Mucosa of stomach (tissue), 1 donor: ENCODE measurements around the gene SNRPD1.
"Not testable (repeated sequence)": the region's sequence is repeated elsewhere in the genome, so short reads cannot be mapped to it uniquely, and the experiment has no call there.

Experiments used
- H3K27me3 ChIP-seq: one replicate; pipeline ENCODE4 v1.7.0; 2013; ENCODE audit warnings: mild to moderate bottlenecking, low read length; ENCODE audit not compliant: control insufficient read depth, insufficient read depth
- H3K36me3 ChIP-seq: one replicate; pipeline ENCODE4 v1.7.0; 2013; ENCODE audit warnings: low read length; ENCODE audit not compliant: control insufficient read depth, insufficient read depth
- H3K4me1 ChIP-seq: one replicate; pipeline ENCODE4 v1.7.0; 2013; ENCODE audit warnings: mild to moderate bottlenecking, low read length; ENCODE audit not compliant: control insufficient read depth, insufficient read depth
- H3K4me3 ChIP-seq: one replicate; pipeline ENCODE4 v1.7.0; 2013; ENCODE audit warnings: low read length
- H3K9ac ChIP-seq: one replicate; pipeline ENCODE4 v1.7.0; 2013; ENCODE audit warnings: mild to moderate bottlenecking, low read length, moderate library complexity
- H3K9me3 ChIP-seq: one replicate; pipeline ENCODE4 v1.7.0; 2013; ENCODE audit warnings: mild to moderate bottlenecking, low read length, moderate library complexity; ENCODE audit not compliant: control insufficient read depth
- donor health status: Pancreatic carcinoma.

The SNRPD1 gene

GRCh38 chr18:21652073-21652472, 40.0 kb downstream of the SNRPD1 start:
- H3K9ac ChIP-seq, result no peak overlapping the region
- no peaks in the 10 kb centered on the region for H3K9me3 ChIP-seq
- no peak overlapping the region for H3K4me3 ChIP-seq
- no peaks in the 10 kb centered on the region for H3K36me3 ChIP-seq
- H3K4me1 ChIP-seq, result no peaks in the 10 kb centered on the region
- no peaks in the 10 kb centered on the region for H3K27me3 ChIP-seq

DNA sequence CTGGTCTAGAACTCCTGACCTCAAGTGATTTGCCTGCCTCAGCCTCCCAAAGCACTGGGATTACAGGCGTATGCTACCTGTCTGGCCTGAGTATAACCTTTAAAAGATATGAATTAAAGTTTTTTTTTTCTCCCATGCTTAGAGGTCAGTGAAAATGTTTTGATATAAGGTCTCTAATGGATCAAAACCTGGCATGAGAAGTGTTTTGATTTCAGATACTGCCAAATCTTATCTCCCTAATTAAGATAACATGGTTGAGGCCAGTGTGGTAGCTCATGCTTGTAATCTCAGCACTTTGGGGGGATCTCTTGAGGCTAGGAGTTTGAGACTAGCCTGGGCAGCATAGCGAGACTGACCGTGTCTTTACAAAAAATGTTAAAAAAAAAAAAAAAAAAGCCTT, 41.2 kb downstream of the SNRPD1 start:
- no peak overlapping the region for H3K9ac ChIP-seq
- no peaks in the 10 kb centered on the region for H3K27me3 ChIP-seq
- H3K4me1 ChIP-seq, result no peaks in the 10 kb centered on the region
- no peaks in the 10 kb centered on the region for H3K36me3 ChIP-seq
- H3K4me3 ChIP-seq, result no peak overlapping the region
- no peaks in the 10 kb centered on the region for H3K9me3 ChIP-seq

GRCh38 chr18:21656402-21656801, 44.3 kb downstream of the SNRPD1 start:
- Histone ChIP-seq H3K27me3 (no peaks in the 10 kb centered on the region), H3K4me1 (no peaks in the 10 kb centered on the region), H3K4me3 (no peak overlapping the region), H3K9ac (no peak overlapping the region), H3K9me3 (no peaks in the 10 kb centered on the region), H3K36me3 (no peaks in the 10 kb centered on the region)

DNA sequence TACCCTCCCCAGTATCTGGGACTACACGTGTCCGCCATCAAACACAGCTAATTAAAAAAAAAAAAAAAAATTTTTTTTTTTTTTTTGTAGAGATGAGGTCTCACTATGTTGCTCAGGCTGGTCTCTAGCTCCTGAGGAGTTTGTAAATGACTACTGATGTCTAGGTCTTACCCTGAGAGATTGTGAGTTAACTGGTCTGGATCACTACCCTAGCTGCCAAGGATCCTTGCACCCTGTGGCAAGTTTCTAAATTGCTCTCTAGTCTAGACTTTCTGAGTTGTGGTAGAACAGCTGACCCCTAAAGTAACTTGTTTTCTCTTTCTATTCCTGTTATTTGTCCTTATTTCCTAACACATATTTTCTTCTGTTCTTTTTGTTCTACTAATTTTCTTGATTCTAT, 48.0 kb downstream of the SNRPD1 start:
- Histone ChIP-seq H3K9ac (no peak overlapping the region), H3K9me3 (no peaks in the 10 kb centered on the region), H3K4me3 (no peak overlapping the region), H3K27me3 (no peaks in the 10 kb centered on the region), H3K36me3 (no peaks in the 10 kb centered on the region), H3K4me1 (peaks cover 7% of the 10 kb centered on the region)

GRCh38 chr18:21662581-21662980, 50.5 kb downstream of the SNRPD1 start:
- H3K36me3 ChIP-seq, result no peaks in the 10 kb centered on the region
- H3K9me3 ChIP-seq, result no peaks in the 10 kb centered on the region

DNA sequence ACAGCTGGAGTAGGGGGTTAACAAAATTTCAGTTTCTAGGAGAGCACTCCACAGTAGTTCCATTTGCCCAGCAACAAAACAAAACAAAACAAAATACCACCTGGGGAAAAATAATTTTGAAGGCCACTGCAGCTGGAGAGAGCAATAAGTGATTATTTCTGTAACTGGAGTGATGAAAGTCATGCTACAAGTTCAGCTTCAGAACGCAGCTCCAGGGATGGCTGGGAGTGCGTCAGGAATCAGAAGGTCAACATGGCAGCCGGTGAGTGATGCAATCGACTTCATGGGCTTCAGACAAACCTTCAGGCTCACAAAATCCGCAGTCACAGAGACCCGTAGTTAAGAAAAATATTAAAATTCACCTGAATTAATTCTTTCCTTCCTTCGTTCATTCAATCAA, 51.5 kb downstream of the SNRPD1 start:
- H3K27me3 ChIP-seq, result no peaks in the 10 kb centered on the region
- H3K4me3 ChIP-seq, result no peak overlapping the region
- H3K9ac ChIP-seq, result no peak overlapping the region
- no peaks in the 10 kb centered on the region for H3K36me3 ChIP-seq
- peaks cover 9% of the 10 kb centered on the region for H3K4me1 ChIP-seq
- no peaks in the 10 kb centered on the region for H3K9me3 ChIP-seq

More at GRCh38 chr18:21662581-21662980, 50.5 kb downstream of the SNRPD1 start:
- Histone ChIP-seq H3K4me3 (no peak overlapping the region), H3K4me1 (peaks cover 7% of the 10 kb centered on the region), H3K9ac (no peak overlapping the region), H3K27me3 (no peaks in the 10 kb centered on the region)

GRCh38 chr18:21664069-21664468, 52.0 kb downstream of the SNRPD1 start:
- H3K9ac ChIP-seq, result no peak overlapping the region
- no peaks in the 10 kb centered on the region for H3K27me3 ChIP-seq
- no peak overlapping the region for H3K4me3 ChIP-seq
- H3K9me3 ChIP-seq, result no peaks in the 10 kb centered on the region
- H3K36me3 ChIP-seq, result no peaks in the 10 kb centered on the region
- peaks cover 14% of the 10 kb centered on the region for H3K4me1 ChIP-seq

DNA sequence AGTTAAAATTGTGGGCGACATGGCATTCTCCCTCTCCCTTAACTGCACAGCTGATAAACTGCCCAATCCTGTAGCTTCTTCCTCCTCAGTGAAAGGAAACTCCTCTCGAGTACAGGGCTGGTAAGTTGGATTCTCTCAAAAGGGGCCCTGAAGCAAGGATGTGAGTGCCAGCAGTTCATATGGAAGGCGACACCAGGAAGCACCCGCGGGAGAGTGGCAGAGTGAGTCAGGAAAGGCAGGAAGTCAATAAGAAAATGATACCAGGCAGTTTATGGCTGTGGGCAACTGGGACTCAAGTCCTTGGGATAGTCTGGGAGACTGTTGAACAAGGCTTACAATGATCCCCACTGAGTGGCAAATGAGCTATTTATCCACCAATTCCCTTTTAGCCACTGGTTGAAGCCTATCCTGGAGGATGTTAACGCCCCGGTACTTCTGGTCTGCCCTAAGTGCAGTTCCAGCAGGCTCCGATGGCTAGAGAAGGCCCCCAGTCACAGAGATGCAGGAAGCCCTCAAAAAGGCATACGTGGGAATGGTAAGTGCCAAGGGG, 57.7 kb downstream of the SNRPD1 start:
- no peaks in the 10 kb centered on the region for H3K27me3 ChIP-seq
- H3K36me3 ChIP-seq, result no peaks in the 10 kb centered on the region
- no peak overlapping the region for H3K9ac ChIP-seq
- no peaks in the 10 kb centered on the region for H3K9me3 ChIP-seq
- peaks cover 40% of the 10 kb centered on the region for H3K4me1 ChIP-seq
- H3K4me3 ChIP-seq, result no peak overlapping the region

DNA sequence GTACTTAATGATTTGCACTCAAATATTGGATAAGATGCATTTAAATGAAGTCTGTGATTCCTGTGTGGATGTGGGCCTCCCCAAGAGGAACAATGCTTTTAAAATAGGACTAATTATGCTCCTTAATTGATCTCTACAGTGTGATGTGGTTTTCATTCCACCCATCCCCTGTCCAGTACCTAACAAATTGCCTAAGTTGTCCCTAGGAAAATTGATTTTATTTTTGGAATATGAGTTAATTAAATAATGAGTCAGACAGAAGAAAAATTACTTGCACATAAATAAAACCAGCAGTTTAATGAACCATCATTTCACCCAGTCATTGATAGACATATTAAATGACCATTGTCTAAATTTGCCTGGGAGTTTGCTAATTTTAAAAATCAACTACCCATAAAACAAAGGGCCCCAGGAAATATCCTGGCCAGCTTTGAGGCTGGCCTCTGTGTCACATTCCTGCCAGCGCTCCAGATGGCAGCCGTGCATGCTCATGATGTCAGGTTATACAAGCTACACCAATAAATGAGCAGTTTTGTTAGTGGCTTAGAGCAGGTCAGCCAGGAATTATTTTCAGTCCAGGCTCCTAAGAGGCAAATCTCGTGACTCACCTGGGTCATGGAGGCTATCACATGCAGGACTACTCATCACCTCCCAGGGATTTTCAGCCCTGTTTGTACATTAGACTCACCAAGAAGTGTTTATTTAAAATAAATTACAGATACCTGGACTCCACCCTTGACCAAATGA, 60.6 kb downstream of the SNRPD1 start:
- Histone ChIP-seq H3K9me3 (no peaks in the 10 kb centered on the region), H3K4me1 (peaks cover 51% of the 10 kb centered on the region), H3K4me3 (no peak overlapping the region), H3K9ac (peak overlapping the region; percentile 26), H3K36me3 (no peaks in the 10 kb centered on the region), H3K27me3 (no peaks in the 10 kb centered on the region)

DNA sequence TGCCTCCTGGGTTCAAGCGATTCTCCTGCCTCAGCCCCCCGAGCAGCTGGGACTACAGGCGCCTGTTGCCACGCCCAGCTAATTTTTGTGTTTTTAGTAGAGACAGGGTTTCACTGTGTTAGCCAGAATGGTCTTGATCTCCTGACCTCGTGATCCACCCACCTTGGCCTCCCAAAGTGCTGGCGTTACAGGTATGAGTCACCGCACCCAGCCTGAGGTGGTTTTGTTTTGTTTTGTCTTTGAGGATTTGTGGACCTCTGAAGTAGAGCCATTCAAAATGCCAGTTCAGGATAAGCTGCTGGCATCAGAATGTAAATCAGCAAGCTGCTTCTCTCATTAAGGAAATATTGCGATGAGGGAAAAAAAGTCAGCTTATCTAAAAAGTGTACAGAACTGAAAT, 63.2 kb downstream of the SNRPD1 start:
- H3K9ac ChIP-seq, H3K4me3 ChIP-seq, H3K9me3 ChIP-seq, H3K36me3 ChIP-seq, H3K27me3 ChIP-seq: not testable (repeated sequence)
- peaks cover 40% of the 10 kb centered on the region for H3K4me1 ChIP-seq

DNA sequence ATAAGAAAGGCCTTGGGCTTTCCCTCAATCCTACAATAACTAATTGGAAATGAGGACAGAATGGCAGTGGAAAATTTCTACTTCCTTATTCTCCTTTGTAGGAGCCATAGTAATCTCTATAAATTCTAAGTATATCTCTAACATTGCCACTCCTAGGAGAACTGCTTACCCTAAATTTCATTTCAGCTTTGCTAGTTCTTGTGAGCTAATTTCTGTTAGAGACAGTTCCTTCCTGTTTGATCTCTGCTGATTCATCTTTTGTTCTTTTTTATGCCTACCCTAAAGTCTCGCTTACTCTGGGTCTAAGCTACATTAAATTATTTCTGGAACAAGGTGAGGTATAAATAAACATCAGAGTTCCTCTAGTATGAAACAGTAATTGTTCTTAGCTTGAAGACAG, 66.7 kb downstream of the SNRPD1 start:
- Histone ChIP-seq H3K9ac (no peak overlapping the region), H3K27me3 (no peaks in the 10 kb centered on the region), H3K4me1 (peaks cover 25% of the 10 kb centered on the region), H3K4me3 (no peak overlapping the region), H3K36me3 (no peaks in the 10 kb centered on the region), H3K9me3 (no peaks in the 10 kb centered on the region)

DNA sequence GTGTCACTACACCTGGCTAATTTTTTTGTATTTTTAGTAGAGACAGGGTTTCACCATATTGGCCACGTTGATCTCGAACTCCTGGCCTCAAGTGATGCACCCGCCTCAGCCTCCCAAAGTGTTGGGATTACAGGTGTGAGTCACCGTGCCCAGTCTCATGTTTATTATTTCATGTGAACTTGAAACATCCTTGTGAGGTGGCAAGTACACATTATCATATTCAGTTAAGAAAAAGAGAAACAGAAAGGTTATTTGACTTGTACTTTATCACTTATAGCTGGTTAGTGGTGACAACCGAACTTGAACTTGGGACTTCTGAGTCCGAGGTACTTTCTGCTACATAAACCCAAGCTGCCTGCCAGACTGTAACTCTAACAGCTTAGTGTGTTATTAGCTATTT, 68.0 kb downstream of the SNRPD1 start:
- Histone ChIP-seq H3K4me1 (peaks cover 17% of the 10 kb centered on the region), H3K9me3 (no peaks in the 10 kb centered on the region), H3K9ac (no peak overlapping the region), H3K36me3 (no peaks in the 10 kb centered on the region), H3K4me3 (no peak overlapping the region), H3K27me3 (no peaks in the 10 kb centered on the region)
